Bronchial epithelial cell (primary cell): ENCODE results near the gene HLCS. TPM values are rescaled to one million over a fixed set of nuclear protein-coding genes. Genes with fewer than 3 reads are reported as not detected.
A peak's percentile ranks its signal among the peaks of the same experiment; 100 is the strongest.

Source experiments
- DNase-seq: peaks from one replicate; pipeline ENCODE4 v3.0.0-alpha.2; 2010; ENCODE audit warnings: low read depth
- FAIRE-seq: peaks from 2 replicates; lab custom pipeline; 2011; peaks lifted over from hg19 to GRCh38; lab: Jason Lieb, UNC
- H3K27me3 ChIP-seq: 2 replicates; pipeline ENCODE4 v1.5.1; 2011; ENCODE audit warnings: low read length; ENCODE audit not compliant: control insufficient read depth, insufficient read depth
- H3K36me3 ChIP-seq: 2 replicates; pipeline ENCODE4 v1.5.1; 2011; ENCODE audit warnings: low read length; ENCODE audit not compliant: control insufficient read depth, insufficient read depth
- H3K4me3 ChIP-seq: 2 replicates; pipeline ENCODE4 v1.5.1; 2011; ENCODE audit warnings: mild to moderate bottlenecking, low read depth, low read length, control low read depth
- CTCF ChIP-seq: IDR thresholded peaks from 2 replicates; pipeline ENCODE4 v1.5.1; 2011; ENCODE audit warnings: mild to moderate bottlenecking, moderate library complexity, low read length, control low read depth, inconsistent platforms; ENCODE audit not compliant: insufficient read depth, severe bottlenecking
- total RNA-seq: library from RNA; depleted of rRNA; stranded (reverse); fragments of >200 nt; gene quantifications from 2 replicates; pipeline ENCODE4 v1.2.1, GENCODE V29; 2014

Gene HLCS
- total RNA-seq, 1 donor from 2014 or later: 26.3 TPM

- Histone ChIP-seq H3K36me3 (no peaks in the 10 kb centered on the region), H3K4me3 (no peak overlapping the region), H3K27me3 (no peaks in the 10 kb centered on the region)
- FAIRE-seq: no peak
- TF ChIP-seq CTCF: no peak
- no peak for DNase-seq
Observed at GRCh38 chr21:36745459-36745858, 221.0 kb downstream of the HLCS start.

GRCh38 chr21:36744560-36745231 is 221.8 kb downstream of the HLCS start:
- no peaks in the 10 kb centered on the region for H3K27me3 ChIP-seq
- H3K36me3 ChIP-seq: no peaks in the 10 kb centered on the region

GRCh38 chr21:36744190-36744559 is 222.3 kb downstream of the HLCS start:
- DNase-seq: no peak
- no peaks in the 10 kb centered on the region for H3K36me3 ChIP-seq
- no peak for TF ChIP-seq CTCF
- H3K27me3 ChIP-seq: no peaks in the 10 kb centered on the region
- H3K4me3 ChIP-seq: no peak overlapping the region
- no peak for FAIRE-seq

More at GRCh38 chr21:36744560-36745231, 221.8 kb downstream of the HLCS start:
- no peak for DNase-seq
- H3K4me3 ChIP-seq: no peak overlapping the region
- no peak for FAIRE-seq
- no peak for TF ChIP-seq CTCF

GRCh38 chr21:36743446-36743845 is 223.0 kb downstream of the HLCS start:
- FAIRE-seq (peak; percentile 40), DNase-seq (no peak)
- Histone ChIP-seq H3K36me3 (no peaks in the 10 kb centered on the region), H3K27me3 (no peaks in the 10 kb centered on the region), H3K4me3 (no peak overlapping the region)
- no peak for TF ChIP-seq CTCF

- no peak for DNase-seq
- no peak for TF ChIP-seq CTCF
- H3K27me3 ChIP-seq: no peaks in the 10 kb centered on the region
- no peaks in the 10 kb centered on the region for H3K36me3 ChIP-seq
- no peak overlapping the region for H3K4me3 ChIP-seq
- no peak for FAIRE-seq
Observed at GRCh38 chr21:36743008-36743407, 223.5 kb downstream of the HLCS start.

GRCh38 chr21:36741506-36741905 is 225.0 kb downstream of the HLCS start:
- H3K27me3 ChIP-seq: no peaks in the 10 kb centered on the region
- no peak for TF ChIP-seq CTCF
- no peaks in the 10 kb centered on the region for H3K36me3 ChIP-seq
- DNase-seq (no peak), FAIRE-seq (no peak)
- H3K4me3 ChIP-seq: no peak overlapping the region
